Measurements from ENCODE around the gene MAST4. TPM values are rescaled to one million over a fixed set of nuclear protein-coding genes. Genes with fewer than 3 reads are reported as not detected.
A peak's percentile ranks its signal among the peaks of the same experiment; 100 is the strongest.

Gene MAST4
- total RNA-seq, 1 experiment from 2014 or later: 26.5 TPM

GRCh38 chr5:66814146-66814991, 218.2 kb downstream of the MAST4 start:
- Mint-ChIP-seq H3K36me3 (ENCODE audit: insufficient read depth, unreplicated experiment) (no peaks in the 10 kb centered on the region), H3K27ac (ENCODE audit: low read depth, unreplicated experiment) (no peak overlapping the region), H3K4me1 (ENCODE audit: insufficient read depth, unreplicated experiment) (peaks cover 6% of the 10 kb centered on the region), H3K4me3 (ENCODE audit: unreplicated experiment) (no peak overlapping the region), H3K27me3 (ENCODE audit: insufficient read depth, unreplicated experiment) (no peaks in the 10 kb centered on the region), H3K9me3 (ENCODE audit: unreplicated experiment) (no peaks in the 10 kb centered on the region)
- peak; percentile 69 for DNase-seq (ENCODE audit: unreplicated experiment)
- intact Hi-C loops (cut with micrococcal nuclease): loop anchor here (1.0 kb wide), 4 partner anchors 50 to 395 kb away; no protein-coding TSS in a partner anchor
- ChIA-PET POLR2A (interaction anchor here (0.6 to 3.6 kb wide), 4 partner anchors 15 to 1438 kb away, joined by 3 to 22 read pairs (median 4); no protein-coding TSS in a partner anchor), CTCF (interaction anchor here (0.6 to 4.5 kb wide), 32 partner anchors 8 to 393 kb away, joined by 3 to 47 read pairs (median 4); no protein-coding TSS in a partner anchor)
- no TSS peak for BruUV-seq (replicated peaks)
- peak; percentile 41 for TF ChIP-seq CTCF (IDR thresholded peaks at IDR 0.05; ENCODE audit: unreplicated experiment)

- no peak overlapping the region for H3K4me3 Mint-ChIP-seq (ENCODE audit: unreplicated experiment)
- no peaks in the 10 kb centered on the region for H3K36me3 Mint-ChIP-seq (ENCODE audit: insufficient read depth, unreplicated experiment)
- H3K9me3 Mint-ChIP-seq (ENCODE audit: unreplicated experiment): no peaks in the 10 kb centered on the region
- peaks cover 6% of the 10 kb centered on the region for H3K4me1 Mint-ChIP-seq (ENCODE audit: insufficient read depth, unreplicated experiment)
- CTCF ChIA-PET: interaction anchor here (1.5 to 2.4 kb wide), 4 partner anchors 10 to 47 kb away, joined by 3 to 9 read pairs (median 8); no protein-coding TSS in a partner anchor
- no peak overlapping the region for H3K27ac Mint-ChIP-seq (ENCODE audit: low read depth, unreplicated experiment)
- POLR2A ChIA-PET: interaction anchor here (1.1 to 5.4 kb wide), 2 partner anchors 10 to 11 kb away, joined by 5 to 27 read pairs; no protein-coding TSS in a partner anchor
- BruUV-seq (replicated peaks): no TSS peak
- no peak for TF ChIP-seq CTCF (IDR thresholded peaks at IDR 0.05; ENCODE audit: unreplicated experiment)
- H3K27me3 Mint-ChIP-seq (ENCODE audit: insufficient read depth, unreplicated experiment): no peaks in the 10 kb centered on the region
- intact Hi-C loops (cut with micrococcal nuclease): no loop called here
- no peak for DNase-seq (ENCODE audit: unreplicated experiment)
Measured at GRCh38 chr5:66818304-66818934, 222.2 kb downstream of the MAST4 start.

- Mint-ChIP-seq H3K4me3 (ENCODE audit: unreplicated experiment) (no peak overlapping the region), H3K27me3 (ENCODE audit: insufficient read depth, unreplicated experiment) (no peaks in the 10 kb centered on the region), H3K36me3 (ENCODE audit: insufficient read depth, unreplicated experiment) (no peaks in the 10 kb centered on the region), H3K4me1 (ENCODE audit: insufficient read depth, unreplicated experiment) (peaks cover 6% of the 10 kb centered on the region), H3K27ac (ENCODE audit: low read depth, unreplicated experiment) (no peak overlapping the region), H3K9me3 (ENCODE audit: unreplicated experiment) (no peaks in the 10 kb centered on the region)
- ChIA-PET CTCF (interaction anchor here (1.6 to 2.0 kb wide), 2 partner anchors 10 to 11 kb away, joined by 6 to 9 read pairs; no protein-coding TSS in a partner anchor), POLR2A (interaction anchor here (0.7 to 5.4 kb wide), 3 partner anchors 10 to 44 kb away, joined by 3 to 27 read pairs (median 5); no protein-coding TSS in a partner anchor)
- BruUV-seq (replicated peaks): no TSS peak
- TF ChIP-seq CTCF (IDR thresholded peaks at IDR 0.05; ENCODE audit: unreplicated experiment): no peak
- intact Hi-C loops (cut with micrococcal nuclease): no loop called here
- no peak for DNase-seq (ENCODE audit: unreplicated experiment)
Measured at GRCh38 chr5:66818935-66819328, 222.7 kb downstream of the MAST4 start.
